Ovary (tissue), 9 donors: Measurements from ENCODE around the gene DYNC1LI2. TPM values are rescaled to one million over a fixed set of nuclear protein-coding genes. Genes with fewer than 3 reads are reported as not detected.

Experiments used
- polyA plus RNA-seq, 2 donors: library from polyadenylated mRNA; stranded (reverse); fragments of 200-250 nt in 1 of 2; fragments of 350-450 nt in 1 of 2; fragmentation: Illumina TruSeq in 1 of 2; extraction: RNeasy Lipid Tissue Mini Kit (QIAGEN cat#74804) in 1 of 2; gene quantifications; one replicate each; pipeline ENCODE4 v1.2.3, GENCODE V29; 2013 to 2014
- total RNA-seq, 7 donors: library from RNA; depleted of rRNA in 2 of 7; stranded (reverse); fragments of >200 nt in 2 of 7; fragmentation: NEBNext Ultra II Directional in 3 of 7; extraction: Animal tissue kit (Norgen Biotek cat#: 25700) in 3 of 7; gene quantifications; one replicate each; pipeline versions ENCODE4 v1.1.0 to v1.2.4, GENCODE V29; 2016 to 2023
- donor health status: DM: no; HTN: no; CAD: no; lungs with moderate emphysema.
- donor health status: DM: no; HTN: no; CAD: no.
- donor health status: Bipolar disorder and iron deficiency.
- donor health status: DM: yes; HTN: yes; CAD: no.
- donor health status: DM: no; HTN: no; CAD: no.
- donor health status: DM: yes; HTN: yes; CAD: no.

Gene DYNC1LI2
- total and polyA plus RNA-seq, 9 donors: 44.3 to 116 (median 94.6) TPM

Other genes with a start within 250 kb of the DYNC1LI2 start
- gene TK2, start 201.5 kb downstream of the DYNC1LI2 start, total RNA-seq: 10 to 100 TPM; 17.0 to 42.0 (median 34.0) TPM
- gene TK2, start 201.5 kb downstream of the DYNC1LI2 start, polyA plus RNA-seq: 10 to 100 TPM; 21.1 to 80.6 TPM
- gene CKLF, start 199.0 kb downstream of the DYNC1LI2 start, total RNA-seq: 10 to 100 TPM; 22.3 to 46.8 (median 30.6) TPM
- 10 to 100 TPM; 34.2 to 36.7 TPM for gene CKLF, start 199.0 kb downstream of the DYNC1LI2 start, polyA plus RNA-seq
- gene CMTM1, start 185.2 kb downstream of the DYNC1LI2 start, total RNA-seq: 1 to 10 TPM; 1.0 to 7.1 (median 4.9) TPM
- gene CMTM1, start 185.2 kb downstream of the DYNC1LI2 start, polyA plus RNA-seq: under 1 TPM; 0.22 to 0.54 TPM
- gene CMTM2, start 172.1 kb downstream of the DYNC1LI2 start, total RNA-seq: 1 to 10 TPM in 1 of 7 donors, under 1 TPM in 1, not detected in 5; 0.38 to 1.8 TPM
- gene CMTM2, start 172.1 kb downstream of the DYNC1LI2 start, polyA plus RNA-seq: under 1 TPM in 1 of 2 donors, not detected in 1; 0.21 TPM
- 10 to 100 TPM; 22.9 to 60.5 (median 43.2) TPM for gene CMTM3, start 146.9 kb downstream of the DYNC1LI2 start, total RNA-seq
- 10 to 100 TPM; 36.7 to 43.5 TPM for gene CMTM3, start 146.9 kb downstream of the DYNC1LI2 start, polyA plus RNA-seq
- 10 to 100 TPM; 12.2 to 47.1 (median 15.1) TPM for gene CMTM4, start 54.9 kb downstream of the DYNC1LI2 start, total RNA-seq
- gene CMTM4, start 54.9 kb downstream of the DYNC1LI2 start, polyA plus RNA-seq: 1 to 10 TPM; 5.4 to 9.2 TPM
- under 1 TPM in 3 of 7 donors, not detected in 4; 0.27 to 0.50 (median 0.35) TPM for gene TERB1, start 50.0 kb upstream of the DYNC1LI2 start, total RNA-seq
- gene TERB1, start 50.0 kb upstream of the DYNC1LI2 start, polyA plus RNA-seq: under 1 TPM in 1 of 2 donors, not detected in 1; 0.04 TPM
- 10 to 100 TPM; 38.3 to 63.7 (median 54.0) TPM for gene NAE1, start 79.4 kb upstream of the DYNC1LI2 start, total RNA-seq
- 10 to 100 TPM; 41.8 to 44.4 TPM for gene NAE1, start 79.4 kb upstream of the DYNC1LI2 start, polyA plus RNA-seq
- not detected for gene CA7, start 92.8 kb upstream of the DYNC1LI2 start, total RNA-seq
- not detected for gene CA7, start 92.8 kb upstream of the DYNC1LI2 start, polyA plus RNA-seq
- 10 to 100 TPM in 5 of 7 donors, 1 to 10 TPM in 2; 3.9 to 23.3 (median 18.5) TPM for gene PDP2, start 128.9 kb upstream of the DYNC1LI2 start, total RNA-seq
- 10 to 100 TPM in 1 of 2 donors, 1 to 10 TPM in 1; 9.4 to 27.9 TPM for gene PDP2, start 128.9 kb upstream of the DYNC1LI2 start, polyA plus RNA-seq
- 10 to 100 TPM in 1 of 7 donors, 1 to 10 TPM in 1, under 1 TPM in 3, not detected in 2; 0.12 to 19.2 (median 0.57) TPM for gene CDH16, start 167.3 kb upstream of the DYNC1LI2 start, total RNA-seq
- gene CDH16, start 167.3 kb upstream of the DYNC1LI2 start, polyA plus RNA-seq: not detected
- gene RRAD, start 173.9 kb upstream of the DYNC1LI2 start, total RNA-seq: 10 to 100 TPM in 5 of 7 donors, 1 to 10 TPM in 2; 5.6 to 43.1 (median 12.1) TPM
- gene RRAD, start 173.9 kb upstream of the DYNC1LI2 start, polyA plus RNA-seq: 10 to 100 TPM in 1 of 2 donors, 1 to 10 TPM in 1; 2.3 to 22.3 TPM
- gene CIAO2B, start 182.8 kb upstream of the DYNC1LI2 start, total RNA-seq: 10 to 100 TPM; 57.7 to 77.8 (median 66.7) TPM
- gene CIAO2B, start 182.8 kb upstream of the DYNC1LI2 start, polyA plus RNA-seq: 100 to 1,000 TPM in 1 of 2 donors, 10 to 100 TPM in 1; 40.1 to 150 TPM
- gene CES2, start 183.9 kb upstream of the DYNC1LI2 start, total RNA-seq: 10 to 100 TPM; 25.5 to 51.9 (median 42.2) TPM
- 10 to 100 TPM; 29.4 to 38.9 TPM for gene CES2, start 183.9 kb upstream of the DYNC1LI2 start, polyA plus RNA-seq
- gene CES3, start 209.7 kb upstream of the DYNC1LI2 start, total RNA-seq: 1 to 10 TPM in 5 of 7 donors, under 1 TPM in 2; 0.45 to 2.3 (median 1.4) TPM
- under 1 TPM; 0.73 to 0.91 TPM for gene CES3, start 209.7 kb upstream of the DYNC1LI2 start, polyA plus RNA-seq
- gene CES4A, start 237.0 kb upstream of the DYNC1LI2 start, total RNA-seq: 10 to 100 TPM in 5 of 7 donors, 1 to 10 TPM in 2; 6.7 to 67.1 (median 15.5) TPM
- 1 to 10 TPM; 6.0 to 9.7 TPM for gene CES4A, start 237.0 kb upstream of the DYNC1LI2 start, polyA plus RNA-seq